Retina (tissue), 1 donor: ENCODE data around the gene PUS1.
"Not testable (repeated sequence)": the region's sequence is repeated elsewhere in the genome, so short reads cannot be mapped to it uniquely, and the experiment has no call there.

Experiments used
- DNase-seq: peaks from one replicate; pipeline ENCODE4 v3.0.0-alpha.2; 2016

The PUS1 gene

GRCh38 chr12:131928711-131929580 is at the start of gene PUS1:
PUS1 (plus strand) TSS chr12:131929276; CDS start chr12:131929723, 447 bp downstream.
- DNase-seq, result peak; percentile 91

GRCh38 chr12:131882804-131883520 is 46.1 kb upstream of the PUS1 start:
- no peak for DNase-seq

- DNase-seq, result no peak
Measured at GRCh38 chr12:131883521-131883900, 45.6 kb upstream of the PUS1 start.

GRCh38 chr12:131885076-131885475 is 44.0 kb upstream of the PUS1 start:
- not testable (repeated sequence) for DNase-seq

GRCh38 chr12:131885543-131886057 is 43.5 kb upstream of the PUS1 start:
- no peak for DNase-seq

- not testable (repeated sequence) for DNase-seq
Measured at GRCh38 chr12:131891722-131892121, 37.4 kb upstream of the PUS1 start.

GRCh38 chr12:131892711-131893604 is 36.1 kb upstream of the PUS1 start:
- no peak for DNase-seq

GRCh38 chr12:131893605-131894312 is 35.3 kb upstream of the PUS1 start:
- DNase-seq, result no peak

GRCh38 chr12:131894313-131894860 is 34.7 kb upstream of the PUS1 start, which contains the start of gene ULK1:
ULK1 (plus strand) TSS chr12:131894622; CDS start chr12:131895002, 380 bp downstream.
- peak; percentile 90 for DNase-seq

- peak; percentile 24 for DNase-seq
Measured at GRCh38 chr12:131894981-131895639, 34.0 kb upstream of the PUS1 start.

GRCh38 chr12:131895640-131896079 is 33.4 kb upstream of the PUS1 start:
- DNase-seq, result peak; percentile 36

GRCh38 chr12:131896080-131896810 is 32.8 kb upstream of the PUS1 start:
- peak; percentile 84 for DNase-seq

GRCh38 chr12:131896811-131897270 is 32.2 kb upstream of the PUS1 start:
- no peak for DNase-seq

- no peak for DNase-seq
Measured at GRCh38 chr12:131897276-131897675, 31.8 kb upstream of the PUS1 start.

- DNase-seq, result no peak
Measured at GRCh38 chr12:131897875-131898274, 31.2 kb upstream of the PUS1 start.

- no peak for DNase-seq
Measured at GRCh38 chr12:131900397-131900796, 28.7 kb upstream of the PUS1 start.

- DNase-seq, result peak; percentile 6
Measured at GRCh38 chr12:131901431-131902331, 27.4 kb upstream of the PUS1 start.

- peak; percentile 14 for DNase-seq
Measured at GRCh38 chr12:131902332-131903241, 26.5 kb upstream of the PUS1 start.
